DND-41 (cell line): ENCODE results near the gene RALGAPA2.

ENCODE experiments used
- ATAC-seq: fragments of 200-7000 bp; cut with Tn5 transposase; 3 replicates; pipeline ENCODE4 v1.9.1; 2021; ENCODE audit warnings: low read depth; ENCODE audit not compliant: insufficient read depth
- DNase-seq: peaks from one replicate; pipeline ENCODE4 v3.0.0-alpha.2; 2020
- H2AFZ ChIP-seq: 2 replicates; pipeline ENCODE4 v1.6.0; 2012; ENCODE audit warnings: low read depth, low read length
- H3K27ac ChIP-seq: 2 replicates; pipeline ENCODE4 v1.5.1; 2012; ENCODE audit warnings: low read length, inconsistent platforms
- H3K27me3 ChIP-seq: fragments of 200-600 bp; sonication (generic); 2 replicates; pipeline ENCODE4 v1.6.0; 2012; ENCODE audit warnings: low read length, mild to moderate bottlenecking, inconsistent platforms; ENCODE audit not compliant: insufficient read depth, poor library complexity
- H3K36me3 ChIP-seq: 2 replicates; pipeline ENCODE4 v1.5.1; 2012; ENCODE audit warnings: low read length, inconsistent platforms; ENCODE audit not compliant: insufficient read depth
- H3K4me1 ChIP-seq: 2 replicates; pipeline ENCODE4 v1.5.1; 2012; ENCODE audit warnings: mild to moderate bottlenecking, low read length; ENCODE audit not compliant: insufficient read depth
- H3K4me2 ChIP-seq: 2 replicates; pipeline ENCODE4 v1.6.0; 2012; ENCODE audit warnings: mild to moderate bottlenecking, moderate library complexity, low read length, inconsistent platforms; ENCODE audit not compliant: insufficient read depth
- H3K4me3 ChIP-seq, 2 experiments: fragments of 200-600 bp in 1 of 2; shearing (Covaris generic) in 1 of 2; 2 replicates each; pipeline ENCODE4 v1.5.1; 2012 to 2016; ENCODE audit warnings: inconsistent platforms in 2 of 2, low read length in 2 of 2, mild to moderate bottlenecking in 2 of 2, low read depth in 1 of 2, moderate library complexity in 1 of 2
- H3K79me2 ChIP-seq: 2 replicates; pipeline ENCODE4 v1.6.0; 2012; ENCODE audit warnings: low read length, inconsistent platforms; ENCODE audit not compliant: insufficient read depth
- H3K9ac ChIP-seq: 2 replicates; pipeline ENCODE4 v1.6.0; 2012; ENCODE audit warnings: low read depth, mild to moderate bottlenecking, inconsistent platforms, low read length, moderate library complexity
- H3K9me3 ChIP-seq: 2 replicates; pipeline ENCODE4 v1.5.1; 2012; ENCODE audit warnings: low read length, moderate library complexity, mild to moderate bottlenecking, inconsistent platforms; ENCODE audit not compliant: insufficient read depth, severe bottlenecking
- H4K20me1 ChIP-seq: 2 replicates; pipeline ENCODE4 v1.6.0; 2012; ENCODE audit warnings: low read length; ENCODE audit not compliant: insufficient read depth
- EZH2 ChIP-seq: IDR thresholded peaks from 3 replicates; pipeline ENCODE4 v1.6.1; 2012; ENCODE audit warnings: borderline replicate concordance, low read depth, mild to moderate bottlenecking, moderate library complexity, low read length, inconsistent platforms; ENCODE audit not compliant: severe bottlenecking
- TF ChIP-seq, protein P1 (sequence below): IDR thresholded peaks from 2 replicates; pipeline ENCODE4 v1.5.1; 2012; ENCODE audit warnings: borderline replicate concordance, low read length, moderate library complexity, mild to moderate bottlenecking; ENCODE audit not compliant: poor library complexity, severe bottlenecking; ENCODE audit errors: extremely low read depth

Gene RALGAPA2

DNA sequence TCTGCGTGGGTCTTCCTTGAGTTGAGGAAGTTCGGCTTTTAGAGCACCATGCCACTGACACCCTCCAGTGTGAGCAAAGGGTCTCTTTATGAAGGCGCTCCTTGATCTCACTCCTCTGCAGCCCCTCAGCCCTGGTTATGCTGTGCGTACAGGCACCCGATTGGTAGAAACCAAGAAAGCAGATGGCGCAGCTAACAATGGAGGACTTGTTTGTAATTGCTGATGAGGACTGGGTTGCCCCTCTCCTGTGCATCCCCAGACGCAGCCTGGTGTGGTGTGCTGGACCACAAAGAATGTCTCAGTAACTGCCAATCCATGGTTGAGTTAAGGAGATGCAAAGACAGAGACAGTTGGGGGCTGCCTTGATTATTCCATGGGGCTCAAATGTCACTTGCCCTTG, 314.3 kb downstream of the RALGAPA2 start:
- no peaks in the 10 kb centered on the region for H3K27me3 ChIP-seq
- no peaks in the 10 kb centered on the region for H3K36me3 ChIP-seq
- no peak overlapping the region for H3K4me2 ChIP-seq
- H3K9me3 ChIP-seq, result no peaks in the 10 kb centered on the region
- no peaks in the 10 kb centered on the region for H3K4me1 ChIP-seq
- H3K4me3 ChIP-seq, result no peak overlapping the region
- H3K79me2 ChIP-seq, result no peaks in the 10 kb centered on the region
- H4K20me1 ChIP-seq, result no peaks in the 10 kb centered on the region; the same call in 1 of the 2 replicates
- TF ChIP-seq, protein P1, sequence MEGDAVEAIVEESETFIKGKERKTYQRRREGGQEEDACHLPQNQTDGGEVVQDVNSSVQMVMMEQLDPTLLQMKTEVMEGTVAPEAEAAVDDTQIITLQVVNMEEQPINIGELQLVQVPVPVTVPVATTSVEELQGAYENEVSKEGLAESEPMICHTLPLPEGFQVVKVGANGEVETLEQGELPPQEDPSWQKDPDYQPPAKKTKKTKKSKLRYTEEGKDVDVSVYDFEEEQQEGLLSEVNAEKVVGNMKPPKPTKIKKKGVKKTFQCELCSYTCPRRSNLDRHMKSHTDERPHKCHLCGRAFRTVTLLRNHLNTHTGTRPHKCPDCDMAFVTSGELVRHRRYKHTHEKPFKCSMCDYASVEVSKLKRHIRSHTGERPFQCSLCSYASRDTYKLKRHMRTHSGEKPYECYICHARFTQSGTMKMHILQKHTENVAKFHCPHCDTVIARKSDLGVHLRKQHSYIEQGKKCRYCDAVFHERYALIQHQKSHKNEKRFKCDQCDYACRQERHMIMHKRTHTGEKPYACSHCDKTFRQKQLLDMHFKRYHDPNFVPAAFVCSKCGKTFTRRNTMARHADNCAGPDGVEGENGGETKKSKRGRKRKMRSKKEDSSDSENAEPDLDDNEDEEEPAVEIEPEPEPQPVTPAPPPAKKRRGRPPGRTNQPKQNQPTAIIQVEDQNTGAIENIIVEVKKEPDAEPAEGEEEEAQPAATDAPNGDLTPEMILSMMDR, result no peak
- no peak for TF ChIP-seq EZH2
- DNase-seq (no peak), ATAC-seq (no peak)
- no peak overlapping the region for H3K9ac ChIP-seq
- no peak overlapping the region for H2AFZ ChIP-seq
- no peak overlapping the region for H3K27ac ChIP-seq

DNA sequence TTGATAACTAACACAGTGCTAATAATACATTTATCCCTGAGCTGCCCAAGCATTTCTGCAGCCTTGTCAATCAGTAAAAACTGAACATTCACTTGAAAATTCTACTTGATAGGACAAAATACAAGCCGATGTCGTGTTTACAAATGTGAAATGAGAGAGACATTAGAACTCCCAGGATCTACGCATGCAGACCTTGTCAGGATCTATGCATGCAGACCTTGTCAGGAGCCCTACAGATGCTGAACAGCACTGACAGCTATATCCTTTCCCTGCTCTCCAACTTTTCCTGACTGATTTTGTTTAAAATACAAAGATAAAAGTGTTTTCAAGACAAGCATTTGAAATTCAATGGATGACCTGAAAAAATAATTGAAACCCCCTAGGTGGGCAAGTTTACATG, 315.6 kb downstream of the RALGAPA2 start:
- TF ChIP-seq EZH2, result no peak
- TF ChIP-seq, protein P1, result no peak
- H3K4me2 ChIP-seq, result no peak overlapping the region

DNA sequence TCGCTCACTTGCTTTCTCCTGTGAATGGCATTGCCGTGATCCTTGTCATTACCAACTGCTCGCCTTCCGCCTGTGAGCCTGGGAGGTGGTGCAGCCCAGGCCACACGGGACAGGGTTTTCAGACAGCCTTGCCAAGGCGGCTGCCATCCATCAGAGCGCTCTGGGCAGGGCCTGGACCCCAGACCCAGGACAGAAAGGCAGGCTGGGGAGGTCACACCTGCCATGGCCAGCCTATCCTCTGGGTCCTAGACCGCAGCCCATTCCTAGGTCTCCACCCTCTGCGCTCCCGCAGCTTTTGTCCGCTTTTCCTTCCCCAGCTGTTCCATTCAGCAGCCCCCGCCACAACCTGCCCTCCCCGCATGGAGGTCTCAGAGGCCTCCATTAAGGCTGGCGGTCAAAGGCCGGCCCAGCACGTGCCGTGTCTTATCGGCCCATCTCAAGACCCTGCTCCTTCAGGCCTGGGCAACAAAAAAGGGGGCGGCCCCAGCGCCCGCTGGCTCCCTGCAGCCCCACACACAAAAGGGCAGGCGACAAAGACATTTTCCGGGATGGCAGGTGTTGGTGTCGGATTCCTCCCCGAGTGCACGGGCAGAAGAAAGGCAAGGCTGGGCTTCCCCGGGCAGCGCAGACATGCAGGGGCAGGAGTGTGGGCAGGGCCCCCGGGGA, 316.4 kb downstream of the RALGAPA2 start:
- H3K4me3 ChIP-seq, result no peak overlapping the region
- no peak for TF ChIP-seq EZH2
- TF ChIP-seq, protein P1, result no peak
- no peak overlapping the region for H3K4me2 ChIP-seq
- H3K4me1 ChIP-seq, result no peaks in the 10 kb centered on the region
- H3K9ac ChIP-seq, result no peak overlapping the region
- no peak overlapping the region for H2AFZ ChIP-seq
- H3K79me2 ChIP-seq, result no peaks in the 10 kb centered on the region
- H3K27me3 ChIP-seq, result no peaks in the 10 kb centered on the region
- H3K27ac ChIP-seq, result no peak overlapping the region
- no peak for ATAC-seq
- peaks cover 3% of the 10 kb centered on the region; the same call in 1 of the 2 replicates for H3K36me3 ChIP-seq
- peaks cover 4% of the 10 kb centered on the region; the same call in 1 of the 2 replicates for H4K20me1 ChIP-seq
- H3K9me3 ChIP-seq, result no peaks in the 10 kb centered on the region
- DNase-seq, result no peak

More for the DNA sequence above, 315.6 kb downstream of the RALGAPA2 start:
- no peaks in the 10 kb centered on the region for H3K9me3 ChIP-seq
- H3K79me2 ChIP-seq, result no peaks in the 10 kb centered on the region
- H3K9ac ChIP-seq, result no peak overlapping the region
- peaks cover under 1% of the 10 kb centered on the region; the same call in 1 of the 2 replicates for H3K36me3 ChIP-seq
- DNase-seq (no peak), ATAC-seq (no peak)
- no peaks in the 10 kb centered on the region for H3K4me1 ChIP-seq
- H2AFZ ChIP-seq, result no peak overlapping the region
- H3K27ac ChIP-seq, result no peak overlapping the region
- no peak overlapping the region for H3K4me3 ChIP-seq
- no peaks in the 10 kb centered on the region; the same call in 1 of the 2 replicates for H4K20me1 ChIP-seq
- no peaks in the 10 kb centered on the region for H3K27me3 ChIP-seq

DNA sequence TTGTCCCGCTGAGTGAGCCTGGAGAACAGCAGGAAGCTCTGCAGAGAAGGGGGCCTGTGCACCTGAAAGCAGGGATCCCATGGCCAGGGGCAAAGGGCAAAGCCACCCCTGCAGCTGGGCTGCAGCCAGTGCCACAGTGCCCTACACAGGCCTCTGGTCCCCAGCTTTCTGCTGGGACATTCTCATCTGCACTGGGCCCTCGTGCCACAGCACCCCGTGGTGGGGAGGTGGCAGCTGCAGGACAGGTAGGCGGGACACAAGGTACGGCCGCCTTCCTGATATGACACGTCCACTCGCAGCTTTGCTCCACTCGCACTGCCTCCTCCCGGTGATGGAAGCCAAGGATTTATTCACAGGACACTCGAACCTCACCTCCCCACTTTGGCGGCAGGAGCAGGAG, 317.4 kb downstream of the RALGAPA2 start:
- Histone ChIP-seq H3K9ac (no peak overlapping the region), H3K4me1 (no peaks in the 10 kb centered on the region), H2AFZ (no peak overlapping the region), H3K27me3 (no peaks in the 10 kb centered on the region), H3K4me2 (no peak overlapping the region), H3K79me2 (no peaks in the 10 kb centered on the region), H3K27ac (no peak overlapping the region), H4K20me1 (peaks cover 4% of the 10 kb centered on the region; the same call in 1 of the 2 replicates), H3K4me3 (no peak overlapping the region), H3K36me3 (peaks cover 3% of the 10 kb centered on the region; the same call in 1 of the 2 replicates), H3K9me3 (no peaks in the 10 kb centered on the region)
- DNase-seq (no peak), ATAC-seq (no peak)
- TF ChIP-seq EZH2, result no peak
- TF ChIP-seq, protein P1, result no peak
